ENCODE results near the gene PCCA. TPM values are rescaled to one million over a fixed set of nuclear protein-coding genes. Genes with fewer than 3 reads are reported as not detected.

PCCA gene
- total and polyA plus RNA-seq, 2 of the 13 experiments (the other 11 are each of a cell fraction or from before 2014, with no cell fraction given): 15.0 to 32.2 TPM

DNA sequence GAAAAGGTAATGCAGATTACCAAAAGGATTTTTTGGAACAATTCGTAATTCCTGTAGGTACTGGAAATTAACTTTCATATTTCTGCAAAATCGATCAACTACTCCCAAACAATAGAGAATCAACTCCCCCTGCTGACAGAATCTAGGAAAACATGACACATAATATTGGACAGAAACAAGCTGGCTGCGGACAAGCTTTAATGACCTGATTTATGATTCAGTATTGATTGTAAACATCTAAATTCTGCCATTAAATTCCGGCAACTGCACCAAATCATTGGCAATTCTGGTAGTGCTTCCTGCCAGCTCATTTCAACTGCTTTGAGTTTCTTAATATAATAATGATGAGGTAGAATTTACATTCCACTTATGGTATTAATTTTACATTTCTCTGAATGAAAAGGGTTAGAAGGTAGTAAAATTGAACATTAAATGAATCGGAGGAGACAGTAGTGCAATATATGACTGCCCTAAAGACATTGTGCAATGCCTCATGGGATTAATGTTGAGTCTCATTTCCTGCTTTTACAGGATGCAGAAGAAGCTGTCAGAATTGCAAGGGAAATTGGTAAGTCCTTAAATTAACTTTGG lies 146.5 kb downstream of the PCCA start (continued):
- TF ChIP-seq, protein P1, sequence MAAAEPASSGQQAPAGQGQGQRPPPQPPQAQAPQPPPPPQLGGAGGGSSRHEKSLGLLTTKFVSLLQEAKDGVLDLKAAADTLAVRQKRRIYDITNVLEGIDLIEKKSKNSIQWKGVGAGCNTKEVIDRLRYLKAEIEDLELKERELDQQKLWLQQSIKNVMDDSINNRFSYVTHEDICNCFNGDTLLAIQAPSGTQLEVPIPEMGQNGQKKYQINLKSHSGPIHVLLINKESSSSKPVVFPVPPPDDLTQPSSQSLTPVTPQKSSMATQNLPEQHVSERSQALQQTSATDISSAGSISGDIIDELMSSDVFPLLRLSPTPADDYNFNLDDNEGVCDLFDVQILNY (CRISPR knock-in tag; conservative IDR thresholded peaks at IDR 0.05): no peak
- no peak for TF ChIP-seq ZFYVE20 (CRISPR knock-in tag; IDR thresholded peaks at IDR 0.05; ENCODE audit: borderline replicate concordance, low read depth)
- no peak for TF ChIP-seq HNRNPLL (IDR thresholded peaks at IDR 0.05; ENCODE audit: low read depth, low read length, poor library complexity, severe bottlenecking)
- TF ChIP-seq, protein P2, sequence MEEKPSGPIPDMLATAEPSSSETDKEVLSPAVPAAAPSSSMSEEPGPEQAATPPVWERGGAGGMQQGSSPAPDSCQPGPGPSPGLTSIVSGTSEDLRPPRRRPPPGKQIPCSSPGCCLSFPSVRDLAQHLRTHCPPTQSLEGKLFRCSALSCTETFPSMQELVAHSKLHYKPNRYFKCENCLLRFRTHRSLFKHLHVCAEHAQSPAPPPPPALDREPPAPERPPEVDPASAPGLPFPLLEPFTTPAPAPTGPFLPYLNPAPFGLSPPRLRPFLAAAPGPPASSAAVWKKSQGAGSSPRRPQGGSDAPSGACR (CRISPR knock-in tag; IDR thresholded peaks at IDR 0.05): no peak
- TF ChIP-seq ZNF577 (CRISPR knock-in tag; IDR thresholded peaks at IDR 0.05; ENCODE audit: borderline replicate concordance, low read depth): no peak
- TF ChIP-seq, protein P3, sequence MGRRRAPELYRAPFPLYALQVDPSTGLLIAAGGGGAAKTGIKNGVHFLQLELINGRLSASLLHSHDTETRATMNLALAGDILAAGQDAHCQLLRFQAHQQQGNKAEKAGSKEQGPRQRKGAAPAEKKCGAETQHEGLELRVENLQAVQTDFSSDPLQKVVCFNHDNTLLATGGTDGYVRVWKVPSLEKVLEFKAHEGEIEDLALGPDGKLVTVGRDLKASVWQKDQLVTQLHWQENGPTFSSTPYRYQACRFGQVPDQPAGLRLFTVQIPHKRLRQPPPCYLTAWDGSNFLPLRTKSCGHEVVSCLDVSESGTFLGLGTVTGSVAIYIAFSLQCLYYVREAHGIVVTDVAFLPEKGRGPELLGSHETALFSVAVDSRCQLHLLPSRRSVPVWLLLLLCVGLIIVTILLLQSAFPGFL (CRISPR knock-in tag; IDR thresholded peaks at IDR 0.05): no peak
- TF ChIP-seq ZNF501 (CRISPR knock-in tag; IDR thresholded peaks at IDR 0.05): no peak
- TF ChIP-seq, protein P4, sequence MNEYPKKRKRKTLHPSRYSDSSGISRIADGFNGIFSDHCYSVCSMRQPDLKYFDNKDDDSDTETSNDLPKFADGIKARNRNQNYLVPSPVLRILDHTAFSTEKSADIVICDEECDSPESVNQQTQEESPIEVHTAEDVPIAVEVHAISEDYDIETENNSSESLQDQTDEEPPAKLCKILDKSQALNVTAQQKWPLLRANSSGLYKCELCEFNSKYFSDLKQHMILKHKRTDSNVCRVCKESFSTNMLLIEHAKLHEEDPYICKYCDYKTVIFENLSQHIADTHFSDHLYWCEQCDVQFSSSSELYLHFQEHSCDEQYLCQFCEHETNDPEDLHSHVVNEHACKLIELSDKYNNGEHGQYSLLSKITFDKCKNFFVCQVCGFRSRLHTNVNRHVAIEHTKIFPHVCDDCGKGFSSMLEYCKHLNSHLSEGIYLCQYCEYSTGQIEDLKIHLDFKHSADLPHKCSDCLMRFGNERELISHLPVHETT (CRISPR knock-in tag; conservative IDR thresholded peaks at IDR 0.05): no peak
- no peak for TF ChIP-seq ZNF775 (CRISPR knock-in tag; IDR thresholded peaks at IDR 0.05; ENCODE audit: borderline replicate concordance)
- no peak for TF ChIP-seq FOXP1 (IDR thresholded peaks at IDR 0.05)
- no peak for TF ChIP-seq FOXP1 (CRISPR knock-in tag; IDR thresholded peaks at IDR 0.05)
- no peak for TF ChIP-seq NR2F1 (CRISPR knock-in tag; IDR thresholded peaks at IDR 0.05)
- no peak for TF ChIP-seq EEA1 (CRISPR knock-in tag; IDR thresholded peaks at IDR 0.05; ENCODE audit: borderline replicate concordance)
- TF ChIP-seq, protein P5, sequence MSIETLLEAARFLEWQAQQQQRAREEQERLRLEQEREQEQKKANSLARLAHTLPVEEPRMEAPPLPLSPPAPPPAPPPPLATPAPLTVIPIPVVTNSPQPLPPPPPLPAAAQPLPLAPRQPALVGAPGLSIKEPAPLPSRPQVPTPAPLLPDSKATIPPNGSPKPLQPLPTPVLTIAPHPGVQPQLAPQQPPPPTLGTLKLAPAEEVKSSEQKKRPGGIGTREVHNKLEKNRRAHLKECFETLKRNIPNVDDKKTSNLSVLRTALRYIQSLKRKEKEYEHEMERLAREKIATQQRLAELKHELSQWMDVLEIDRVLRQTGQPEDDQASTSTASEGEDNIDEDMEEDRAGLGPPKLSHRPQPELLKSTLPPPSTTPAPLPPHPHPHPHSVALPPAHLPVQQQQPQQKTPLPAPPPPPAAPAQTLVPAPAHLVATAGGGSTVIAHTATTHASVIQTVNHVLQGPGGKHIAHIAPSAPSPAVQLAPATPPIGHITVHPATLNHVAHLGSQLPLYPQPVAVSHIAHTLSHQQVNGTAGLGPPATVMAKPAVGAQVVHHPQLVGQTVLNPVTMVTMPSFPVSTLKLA (IDR thresholded peaks at IDR 0.05): no peak
- no peak for TF ChIP-seq ZNF225 (CRISPR knock-in tag; IDR thresholded peaks at IDR 0.05)
- no peak for TF ChIP-seq ATM (IDR thresholded peaks at IDR 0.05; ENCODE audit: borderline replicate concordance)
- TF ChIP-seq, protein P6, sequence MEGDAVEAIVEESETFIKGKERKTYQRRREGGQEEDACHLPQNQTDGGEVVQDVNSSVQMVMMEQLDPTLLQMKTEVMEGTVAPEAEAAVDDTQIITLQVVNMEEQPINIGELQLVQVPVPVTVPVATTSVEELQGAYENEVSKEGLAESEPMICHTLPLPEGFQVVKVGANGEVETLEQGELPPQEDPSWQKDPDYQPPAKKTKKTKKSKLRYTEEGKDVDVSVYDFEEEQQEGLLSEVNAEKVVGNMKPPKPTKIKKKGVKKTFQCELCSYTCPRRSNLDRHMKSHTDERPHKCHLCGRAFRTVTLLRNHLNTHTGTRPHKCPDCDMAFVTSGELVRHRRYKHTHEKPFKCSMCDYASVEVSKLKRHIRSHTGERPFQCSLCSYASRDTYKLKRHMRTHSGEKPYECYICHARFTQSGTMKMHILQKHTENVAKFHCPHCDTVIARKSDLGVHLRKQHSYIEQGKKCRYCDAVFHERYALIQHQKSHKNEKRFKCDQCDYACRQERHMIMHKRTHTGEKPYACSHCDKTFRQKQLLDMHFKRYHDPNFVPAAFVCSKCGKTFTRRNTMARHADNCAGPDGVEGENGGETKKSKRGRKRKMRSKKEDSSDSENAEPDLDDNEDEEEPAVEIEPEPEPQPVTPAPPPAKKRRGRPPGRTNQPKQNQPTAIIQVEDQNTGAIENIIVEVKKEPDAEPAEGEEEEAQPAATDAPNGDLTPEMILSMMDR (CRISPR knock-in tag; IDR thresholded peaks at IDR 0.05): peak; percentile 67
- peak; percentile 88 for TF ChIP-seq STAG1 (CRISPR knock-in tag; IDR thresholded peaks at IDR 0.05)
- TF ChIP-seq ATF7-NPFF (CRISPR knock-in tag; IDR thresholded peaks at IDR 0.05; ENCODE audit: low read depth): no peak
- TF ChIP-seq SP4 (CRISPR knock-in tag; IDR thresholded peaks at IDR 0.05): no peak
- TF ChIP-seq ZFP36L1 (CRISPR knock-in tag; IDR thresholded peaks at IDR 0.05): no peak
- TF ChIP-seq ZBTB8A (CRISPR knock-in tag; IDR thresholded peaks at IDR 0.05; ENCODE audit: borderline replicate concordance, low read depth): no peak
